ENCODE measurements around the gene CFAP100.

- TF ChIP-seq, protein P1, sequence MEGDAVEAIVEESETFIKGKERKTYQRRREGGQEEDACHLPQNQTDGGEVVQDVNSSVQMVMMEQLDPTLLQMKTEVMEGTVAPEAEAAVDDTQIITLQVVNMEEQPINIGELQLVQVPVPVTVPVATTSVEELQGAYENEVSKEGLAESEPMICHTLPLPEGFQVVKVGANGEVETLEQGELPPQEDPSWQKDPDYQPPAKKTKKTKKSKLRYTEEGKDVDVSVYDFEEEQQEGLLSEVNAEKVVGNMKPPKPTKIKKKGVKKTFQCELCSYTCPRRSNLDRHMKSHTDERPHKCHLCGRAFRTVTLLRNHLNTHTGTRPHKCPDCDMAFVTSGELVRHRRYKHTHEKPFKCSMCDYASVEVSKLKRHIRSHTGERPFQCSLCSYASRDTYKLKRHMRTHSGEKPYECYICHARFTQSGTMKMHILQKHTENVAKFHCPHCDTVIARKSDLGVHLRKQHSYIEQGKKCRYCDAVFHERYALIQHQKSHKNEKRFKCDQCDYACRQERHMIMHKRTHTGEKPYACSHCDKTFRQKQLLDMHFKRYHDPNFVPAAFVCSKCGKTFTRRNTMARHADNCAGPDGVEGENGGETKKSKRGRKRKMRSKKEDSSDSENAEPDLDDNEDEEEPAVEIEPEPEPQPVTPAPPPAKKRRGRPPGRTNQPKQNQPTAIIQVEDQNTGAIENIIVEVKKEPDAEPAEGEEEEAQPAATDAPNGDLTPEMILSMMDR (IDR thresholded peaks at IDR 0.05 in 2 of 3, conservative IDR thresholded peaks at IDR 0.05 in 1 of 3; ENCODE audit: control insufficient read depth in 2 of 3, extremely low read depth in 1 of 3, insufficient read depth in 1 of 3, low read depth in 3 of 3, low read length in 3 of 3): no peak
- TF ChIP-seq SUZ12 (IDR thresholded peaks at IDR 0.05; ENCODE audit: unreplicated experiment): no peak
- TF ChIP-seq RCOR1 (conservative IDR thresholded peaks at IDR 0.05; ENCODE audit: low read depth, low read length): no peak
- TF ChIP-seq HDAC2 (IDR thresholded peaks at IDR 0.05): no peak
These were observed 56.8 kb downstream of the CFAP100 start for GRCh38 chr3:126451511-126451910.

Data from GM12878 (cell line).